Prostate gland (tissue), 2 donors: ENCODE results near the gene RPS6KA2. TPM values are rescaled to one million over a fixed set of nuclear protein-coding genes. Genes with fewer than 3 reads are reported as not detected.

Experiments used
- DNase-seq: peaks from one replicate; pipeline ENCODE4 v3.0.0-alpha.2; 2019; ENCODE audit warnings: low spot score
- H3K27ac ChIP-seq, 2 donors: fragments of 200-600 bp; sonication (generic); 2 replicates each; pipeline ENCODE4 v1.5.1; 2017 to 2019
- H3K27me3 ChIP-seq: fragments of 200-600 bp; sonication (generic); replicated peaks from 2 replicates; pipeline ENCODE4 v1.5.1; 2019; ENCODE audit not compliant: insufficient read depth
- H3K36me3 ChIP-seq, 2 donors: fragments of 200-600 bp; sonication (generic); 1 replicate in 1 of 2; 2 replicates in 1 of 2; pipeline versions ENCODE4 v1.5.1 to v1.8.1; 2017 to 2019
- H3K4me1 ChIP-seq: fragments of 200-600 bp; sonication (generic); replicated peaks from 2 replicates; pipeline ENCODE4 v1.5.1; 2019
- H3K4me3 ChIP-seq, 2 donors: fragments of 200-600 bp; sonication (generic); 2 replicates each; pipeline ENCODE4 v1.5.1; 2017 to 2019
- H3K9me3 ChIP-seq: fragments of 200-600 bp; sonication (generic); 2 replicates; pipeline ENCODE4 v1.5.1; 2017
- POLR2A ChIP-seq: fragments of 450-650 bp; IDR thresholded peaks from one replicate; pipeline ENCODE4 v1.6.1; 2016; ENCODE audit warnings: antibody characterized with exemption, mild to moderate bottlenecking
- POLR2AphosphoS5 ChIP-seq: sonication (generic); formaldehyde crosslinking; IDR thresholded peaks from one replicate; pipeline ENCODE4 v1.6.1; 2017; ENCODE audit warnings: antibody characterized with exemption
- WGBS: methylation state at CpG from one replicate; pipeline ENCODE4 v1.1.5; 2018; 5-methylcytosine and 5-hydroxymethylcytosine counted together
- intact Hi-C: fragments of 100-400 bp; cut with DNase I; formaldehyde crosslinking; loops from one replicate; pipeline ENCODE4 v1.14.2; 2022
- total RNA-seq, 2 donors: library from RNA; depleted of rRNA; stranded (reverse); fragments of >200 nt; gene quantifications; one replicate each; pipeline ENCODE4 v1.1.0, GENCODE V29; 2016
- TF ChIP-seq, protein P1 (sequence below), 4 experiments: fragments of 200-600 bp in 2 of 4; fragments of 450-650 bp in 2 of 4; sonication (generic) in 2 of 4; IDR thresholded peaks; 1 replicate in 3 of 4; 2 replicates in 1 of 4; pipeline ENCODE4 v1.5.1; 2016 to 2019; ENCODE audit warnings: antibody characterized with exemption in 4 of 4, mild to moderate bottlenecking in 2 of 4, moderate library complexity in 2 of 4

The RPS6KA2 gene
- total RNA-seq, 2 donors from 2014 or later, result 32.2 to 44.3 TPM

DNA sequence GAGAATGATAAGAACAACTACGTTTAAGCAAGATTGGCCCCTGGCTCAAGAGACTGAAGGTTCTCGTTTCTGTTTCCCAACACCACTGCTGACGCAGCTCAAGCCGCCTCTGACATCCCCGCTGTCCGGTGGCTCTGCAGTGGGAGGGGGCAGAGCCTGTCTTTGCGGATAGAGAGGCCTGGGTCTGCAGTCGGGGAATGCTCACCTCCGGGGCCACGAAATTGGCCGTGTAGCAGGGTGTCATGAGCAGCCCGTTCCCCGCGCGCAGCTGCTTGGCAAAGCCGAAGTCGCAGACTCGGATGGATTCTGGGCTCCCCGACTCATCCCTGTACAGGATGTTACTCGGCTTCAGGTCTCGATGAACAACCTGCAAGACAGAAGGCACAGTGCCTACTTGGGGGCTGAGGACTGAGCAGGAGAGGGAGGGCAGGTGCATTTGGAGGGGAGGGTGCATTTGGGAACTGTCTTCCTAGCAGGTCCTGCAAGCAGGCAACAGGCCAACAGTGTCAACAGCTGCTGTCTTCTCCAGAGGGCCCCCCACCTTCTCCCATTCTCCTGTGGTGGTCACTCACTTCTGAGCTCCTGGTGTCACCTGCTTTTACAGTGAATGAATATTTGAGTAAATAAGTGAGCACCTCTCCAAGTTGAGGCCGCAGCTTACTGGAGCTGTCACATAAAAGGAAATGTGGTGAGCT is 203.9 kb downstream of the RPS6KA2 start:
- 91% methylated on average over 22 of the region's 22 CpGs for WGBS
- no peak for DNase-seq

DNA sequence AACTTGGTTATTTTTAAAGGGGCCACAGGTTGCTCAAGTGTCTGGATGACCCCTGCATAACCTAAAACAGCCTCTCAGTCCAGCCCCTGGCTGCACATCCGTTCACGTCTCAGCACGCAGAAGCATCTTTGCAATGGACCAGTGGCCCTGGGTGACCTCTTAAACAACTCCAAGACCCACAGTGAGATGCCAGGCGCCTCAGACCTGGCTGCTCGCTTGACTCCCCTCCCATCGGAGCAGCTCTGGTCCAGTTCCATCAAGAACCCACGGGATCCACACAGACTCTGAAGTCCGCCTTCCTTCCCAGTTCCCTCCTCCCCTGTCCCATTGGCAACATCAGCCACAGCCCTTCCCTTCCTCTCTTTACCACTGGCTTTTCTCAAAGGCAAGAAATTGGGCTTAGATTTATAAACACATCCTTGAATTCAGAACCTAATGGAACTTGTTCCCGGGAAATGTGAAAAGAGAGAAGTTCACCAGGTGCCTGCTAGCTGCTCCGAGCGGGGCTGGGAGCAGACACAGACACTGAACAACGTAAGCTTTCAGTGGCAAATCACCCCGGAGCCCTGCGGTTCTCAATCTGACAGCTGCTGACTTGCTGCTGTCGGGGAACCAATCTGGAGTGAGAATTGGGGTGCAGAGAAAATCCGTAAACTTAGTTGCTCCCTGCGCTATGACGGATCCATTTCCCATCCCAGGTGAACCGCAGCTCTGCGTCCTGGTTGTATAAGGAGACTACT is 204.7 kb downstream of the RPS6KA2 start:
- Histone ChIP-seq H3K27me3 (no peaks in the 10 kb centered on the region), H3K4me1 (no peaks in the 10 kb centered on the region), H3K27ac (no peak overlapping the region), H3K9me3 (no peaks in the 10 kb centered on the region), H3K4me3 (no peak overlapping the region), H3K36me3 (no peaks in the 10 kb centered on the region)
- TF ChIP-seq, protein P1, sequence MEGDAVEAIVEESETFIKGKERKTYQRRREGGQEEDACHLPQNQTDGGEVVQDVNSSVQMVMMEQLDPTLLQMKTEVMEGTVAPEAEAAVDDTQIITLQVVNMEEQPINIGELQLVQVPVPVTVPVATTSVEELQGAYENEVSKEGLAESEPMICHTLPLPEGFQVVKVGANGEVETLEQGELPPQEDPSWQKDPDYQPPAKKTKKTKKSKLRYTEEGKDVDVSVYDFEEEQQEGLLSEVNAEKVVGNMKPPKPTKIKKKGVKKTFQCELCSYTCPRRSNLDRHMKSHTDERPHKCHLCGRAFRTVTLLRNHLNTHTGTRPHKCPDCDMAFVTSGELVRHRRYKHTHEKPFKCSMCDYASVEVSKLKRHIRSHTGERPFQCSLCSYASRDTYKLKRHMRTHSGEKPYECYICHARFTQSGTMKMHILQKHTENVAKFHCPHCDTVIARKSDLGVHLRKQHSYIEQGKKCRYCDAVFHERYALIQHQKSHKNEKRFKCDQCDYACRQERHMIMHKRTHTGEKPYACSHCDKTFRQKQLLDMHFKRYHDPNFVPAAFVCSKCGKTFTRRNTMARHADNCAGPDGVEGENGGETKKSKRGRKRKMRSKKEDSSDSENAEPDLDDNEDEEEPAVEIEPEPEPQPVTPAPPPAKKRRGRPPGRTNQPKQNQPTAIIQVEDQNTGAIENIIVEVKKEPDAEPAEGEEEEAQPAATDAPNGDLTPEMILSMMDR (IDR thresholded peaks at IDR 0.05), result no peak
- no peak for TF ChIP-seq POLR2AphosphoS5
- no peak for TF ChIP-seq POLR2A
- intact Hi-C loops, result no loop called here
- no peak for DNase-seq
- WGBS, result 97% methylated on average over 20 of the region's 20 CpGs

More for the DNA sequence above, 203.9 kb downstream of the RPS6KA2 start:
- no peaks in the 10 kb centered on the region for H3K27me3 ChIP-seq
- H3K36me3 ChIP-seq, result no peaks in the 10 kb centered on the region
- H3K4me3 ChIP-seq, result no peak overlapping the region
- H3K27ac ChIP-seq, result no peak overlapping the region
- no peaks in the 10 kb centered on the region for H3K4me1 ChIP-seq
- H3K9me3 ChIP-seq, result no peaks in the 10 kb centered on the region
- TF ChIP-seq POLR2A, result no peak
- intact Hi-C loops, result no loop called here

DNA sequence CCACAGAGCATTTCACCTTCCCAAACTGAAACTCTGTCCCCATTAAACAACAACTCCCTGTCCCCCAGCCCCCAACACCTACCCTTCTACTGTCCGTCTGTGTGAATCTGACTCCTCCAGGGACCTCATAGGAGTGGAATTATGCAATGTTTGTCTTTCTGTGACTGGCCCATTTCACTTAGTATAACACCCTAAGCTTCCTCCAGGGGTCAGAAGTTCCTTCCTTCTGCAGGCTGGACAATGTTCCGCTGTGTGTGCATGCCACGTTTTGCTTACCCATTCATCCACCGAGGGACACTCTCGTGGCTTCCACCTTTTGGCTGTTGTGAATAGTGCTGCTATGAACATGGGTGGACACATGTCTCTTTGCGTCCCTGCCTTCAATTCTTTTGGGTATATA is 206.7 kb downstream of the RPS6KA2 start:
- Histone ChIP-seq H3K4me1 (no peaks in the 10 kb centered on the region), H3K4me3 (no peak overlapping the region), H3K9me3 (no peaks in the 10 kb centered on the region), H3K27me3 (no peaks in the 10 kb centered on the region), H3K36me3 (no peaks in the 10 kb centered on the region), H3K27ac (no peak overlapping the region)
- TF ChIP-seq POLR2A (no peak), POLR2AphosphoS5 (no peak)
- TF ChIP-seq, protein P1 (IDR thresholded peaks at IDR 0.05), result no peak
- no peak for DNase-seq
- intact Hi-C loops, result no loop called here
- WGBS, result 61% methylated on average over 6 of the region's 6 CpGs

DNA sequence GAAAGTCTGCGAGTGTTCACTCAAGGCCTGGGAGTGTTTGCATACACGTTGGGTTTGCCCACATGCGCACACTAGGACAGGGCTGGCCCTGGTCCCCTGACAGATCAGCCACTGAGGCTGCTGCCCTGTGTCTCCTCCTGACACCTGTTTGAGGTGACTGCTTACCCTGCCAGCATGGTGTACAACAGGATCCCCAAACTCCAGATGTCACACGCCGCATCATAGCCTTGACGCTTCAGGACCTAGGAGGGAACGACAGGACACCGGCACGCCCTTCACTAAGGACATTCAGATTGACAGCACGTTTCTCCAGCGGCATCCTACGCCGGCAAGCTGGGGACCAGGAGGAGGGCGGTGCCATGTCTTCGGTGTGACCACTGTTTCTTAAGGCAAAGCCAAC is 207.3 kb downstream of the RPS6KA2 start:
- Histone ChIP-seq H3K36me3 (no peaks in the 10 kb centered on the region), H3K9me3 (no peaks in the 10 kb centered on the region), H3K4me1 (no peaks in the 10 kb centered on the region), H3K27ac (no peak overlapping the region), H3K4me3 (no peak overlapping the region), H3K27me3 (no peaks in the 10 kb centered on the region)
- TF ChIP-seq, protein P1 (IDR thresholded peaks at IDR 0.05), result no peak
- no peak for TF ChIP-seq POLR2A
- TF ChIP-seq POLR2AphosphoS5, result no peak
- DNase-seq, result no peak
- intact Hi-C loops, result no loop called here
- 91% methylated on average over 9 of the region's 15 CpGs for WGBS

DNA sequence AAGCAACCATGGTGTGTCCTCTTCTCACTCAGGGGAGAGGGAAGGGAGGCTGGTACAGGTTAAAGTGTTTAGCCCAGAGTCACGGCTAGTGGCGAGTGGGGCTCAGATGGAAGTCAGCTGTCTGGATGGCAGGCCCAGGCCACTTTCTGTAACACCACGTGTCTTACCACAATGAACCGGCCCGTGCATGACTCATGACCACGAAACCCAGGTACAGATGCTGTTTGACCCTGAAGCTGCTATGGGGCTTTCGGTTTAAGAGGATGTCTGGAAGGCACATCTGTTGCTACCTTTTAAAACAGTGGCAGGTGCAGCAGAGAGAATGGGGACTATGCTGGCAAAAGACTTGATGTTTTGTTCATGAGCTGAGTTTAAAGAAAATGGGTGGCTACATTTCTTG is 207.8 kb downstream of the RPS6KA2 start:
- Histone ChIP-seq H3K36me3 (no peaks in the 10 kb centered on the region), H3K27ac (no peak overlapping the region), H3K4me3 (no peak overlapping the region), H3K27me3 (no peaks in the 10 kb centered on the region), H3K4me1 (no peaks in the 10 kb centered on the region), H3K9me3 (no peaks in the 10 kb centered on the region)
- no peak for DNase-seq
- TF ChIP-seq POLR2AphosphoS5 (no peak), POLR2A (no peak)
- TF ChIP-seq, protein P1 (IDR thresholded peaks at IDR 0.05), result no peak
- intact Hi-C loops, result no loop called here
- WGBS, result 81% methylated on average over 7 of the region's 7 CpGs
